GM12892 (cell line): ENCODE data around the gene FBXL13.

Source experiments
- POLR2AphosphoS5 ChIP-seq: IDR thresholded peaks from 2 replicates; pipeline ENCODE4 v1.6.1; 2011; ENCODE audit warnings: low read depth, low read length, control low read depth
- TAF1 ChIP-seq: IDR thresholded peaks from 2 replicates; pipeline ENCODE4 v1.6.1; 2011; ENCODE audit warnings: low read depth, mild to moderate bottlenecking, control low read depth, low read length, borderline replicate concordance

DNA sequence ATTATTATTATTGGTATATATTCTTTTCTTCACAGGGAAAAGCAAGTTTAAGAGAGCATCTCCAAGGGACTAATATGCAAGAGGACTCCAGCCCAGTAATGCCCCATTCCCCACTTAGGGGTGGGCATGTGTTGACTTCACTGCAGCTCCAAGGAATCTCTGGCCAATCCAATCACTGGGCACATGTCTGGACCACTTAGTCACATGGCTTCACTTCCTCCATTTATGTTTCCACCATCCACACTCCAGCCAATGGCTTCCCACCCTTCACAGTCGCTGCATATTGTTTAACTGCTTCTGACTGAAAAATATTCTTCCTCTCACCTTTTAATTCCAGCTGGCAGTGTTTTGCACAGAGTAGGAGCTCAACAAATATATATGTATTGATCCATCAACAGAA, 43.6 kb downstream of the FBXL13 start:
- TF ChIP-seq TAF1, result no peak
- TF ChIP-seq POLR2AphosphoS5, result no peak
